Astrocyte (in vitro differentiated cells and primary cell): ENCODE results near the gene CD226. TPM values are rescaled to one million over a fixed set of nuclear protein-coding genes. Genes with fewer than 3 reads are reported as not detected.
A peak's percentile ranks its signal among the peaks of the same experiment; 100 is the strongest.

Experiments
- DNase-seq: peaks from one replicate; pipeline ENCODE4 v3.0.0-alpha.2; 2010; ENCODE audit warnings: low read depth
- FAIRE-seq: peaks from 2 replicates; lab custom pipeline; 2011; peaks lifted over from hg19 to GRCh38; lab: Jason Lieb, UNC
- H2AFZ ChIP-seq: 2 replicates; pipeline ENCODE4 v1.6.0; 2012; ENCODE audit warnings: low read depth, low read length, inconsistent platforms
- H3K27ac ChIP-seq: 2 replicates; pipeline ENCODE4 v1.5.1; 2011; ENCODE audit warnings: low read depth, low read length, inconsistent platforms
- H3K27me3 ChIP-seq: 2 replicates; pipeline ENCODE4 v1.6.0; 2011; ENCODE audit warnings: low read length, inconsistent platforms; ENCODE audit not compliant: insufficient read depth
- H3K36me3 ChIP-seq: 2 replicates; pipeline ENCODE4 v1.5.1; 2011; ENCODE audit warnings: low read length, inconsistent platforms; ENCODE audit not compliant: insufficient read depth
- H3K4me1 ChIP-seq: 2 replicates; pipeline ENCODE4 v1.5.1; 2011; ENCODE audit warnings: low read length, inconsistent platforms; ENCODE audit not compliant: insufficient read depth
- H3K4me2 ChIP-seq: 2 replicates; pipeline ENCODE4 v1.6.0; 2012; ENCODE audit warnings: low read length, inconsistent platforms
- H3K4me3 ChIP-seq: 2 replicates; pipeline ENCODE4 v1.5.1; 2011; ENCODE audit warnings: low read depth, mild to moderate bottlenecking, low read length, inconsistent platforms; ENCODE audit not compliant: insufficient read depth
- H3K79me2 ChIP-seq: 2 replicates; pipeline ENCODE4 v1.6.0; 2012; ENCODE audit warnings: mild to moderate bottlenecking, low read length, inconsistent platforms; ENCODE audit not compliant: insufficient read depth
- H3K9ac ChIP-seq: 2 replicates; pipeline ENCODE4 v1.6.0; 2012; ENCODE audit warnings: mild to moderate bottlenecking, low read length, inconsistent platforms
- H3K9me3 ChIP-seq: 2 replicates; pipeline ENCODE4 v1.5.1; 2012; ENCODE audit warnings: low read depth, mild to moderate bottlenecking, low read length, inconsistent platforms; ENCODE audit not compliant: insufficient read depth
- H4K20me1 ChIP-seq: 2 replicates; pipeline ENCODE4 v1.6.0; 2012; ENCODE audit warnings: low read length, inconsistent platforms; ENCODE audit not compliant: insufficient read depth
- H3K27ac Mint-ChIP-seq: one replicate; pipeline ENCODE4 v1.8.0; 2021; ENCODE audit warnings: mild to moderate bottlenecking, mixed read lengths; ENCODE audit not compliant: unreplicated experiment
- H3K27me3 Mint-ChIP-seq: one replicate; pipeline ENCODE4 v1.8.0; 2021; ENCODE audit warnings: low read depth, mixed read lengths; ENCODE audit not compliant: unreplicated experiment
- H3K36me3 Mint-ChIP-seq: one replicate; pipeline ENCODE4 v1.8.0; 2021; ENCODE audit warnings: low read depth, mixed read lengths; ENCODE audit not compliant: unreplicated experiment
- H3K4me1 Mint-ChIP-seq: one replicate; pipeline ENCODE4 v1.8.0; 2021; ENCODE audit warnings: low read depth, mixed read lengths; ENCODE audit not compliant: unreplicated experiment
- H3K4me3 Mint-ChIP-seq: one replicate; pipeline ENCODE4 v1.8.0; 2021; ENCODE audit warnings: mild to moderate bottlenecking, moderate library complexity, mixed read lengths; ENCODE audit not compliant: unreplicated experiment
- H3K9me3 Mint-ChIP-seq: one replicate; pipeline ENCODE4 v1.8.0; 2021; ENCODE audit warnings: mild to moderate bottlenecking, mixed read lengths; ENCODE audit not compliant: unreplicated experiment
- CTCF ChIP-seq: IDR thresholded peaks from 2 replicates; pipeline ENCODE4 v1.5.1; 2011; ENCODE audit warnings: low read depth, mild to moderate bottlenecking, inconsistent platforms, low read length, moderate library complexity; ENCODE audit not compliant: insufficient read depth
- EZH2 ChIP-seq: IDR thresholded peaks from 2 replicates; pipeline ENCODE4 v1.6.1; 2012; ENCODE audit warnings: mild to moderate bottlenecking, low read length, inconsistent platforms; ENCODE audit not compliant: insufficient read depth
- total RNA-seq: library from RNA; stranded (reverse); gene quantifications from 2 replicates; pipeline ENCODE4 v1.2.1, GENCODE V29; 2021

CD226 gene
- total RNA-seq, 1 donor from 2014 or later: 0.07 TPM

GRCh38 chr18:69996417-69996816, 48.7 kb upstream of the CD226 start:
- Mint-ChIP-seq H3K4me1 (peaks cover 3% of the 10 kb centered on the region), H3K9me3 (no peaks in the 10 kb centered on the region), H3K4me3 (no peak overlapping the region), H3K27me3 (no peaks in the 10 kb centered on the region), H3K27ac (no peak overlapping the region), H3K36me3 (no peaks in the 10 kb centered on the region)
- H3K9ac ChIP-seq: no peak overlapping the region
- TF ChIP-seq EZH2 (no peak), CTCF (no peak)
- no peak overlapping the region for H3K27ac ChIP-seq
- H3K27me3 ChIP-seq: no peaks in the 10 kb centered on the region
- H3K79me2 ChIP-seq: no peaks in the 10 kb centered on the region
- H3K4me2 ChIP-seq: no peak overlapping the region
- no peak for DNase-seq
- no peaks in the 10 kb centered on the region for H3K9me3 ChIP-seq
- no peak overlapping the region for H3K4me3 ChIP-seq
- no peaks in the 10 kb centered on the region for H4K20me1 ChIP-seq
- no peaks in the 10 kb centered on the region for H3K4me1 ChIP-seq
- H3K36me3 ChIP-seq: no peaks in the 10 kb centered on the region
- no peak overlapping the region for H2AFZ ChIP-seq
- FAIRE-seq: no peak

GRCh38 chr18:69995774-69996173, 48.1 kb upstream of the CD226 start:
- H3K4me1 ChIP-seq: no peaks in the 10 kb centered on the region
- no peaks in the 10 kb centered on the region for H3K36me3 Mint-ChIP-seq
- TF ChIP-seq EZH2 (no peak), CTCF (no peak)
- H3K27ac ChIP-seq: no peak overlapping the region
- peaks cover 3% of the 10 kb centered on the region for H3K4me1 Mint-ChIP-seq
- no peak overlapping the region for H3K9ac ChIP-seq
- no peak overlapping the region for H3K4me3 Mint-ChIP-seq
- FAIRE-seq: no peak
- H3K4me3 ChIP-seq: no peak overlapping the region
- no peak overlapping the region for H3K4me2 ChIP-seq
- no peak for DNase-seq
- H3K27me3 ChIP-seq: no peaks in the 10 kb centered on the region
- no peak overlapping the region for H3K27ac Mint-ChIP-seq
- H3K9me3 ChIP-seq: no peaks in the 10 kb centered on the region
- H2AFZ ChIP-seq: no peak overlapping the region
- no peaks in the 10 kb centered on the region for H4K20me1 ChIP-seq
- H3K27me3 Mint-ChIP-seq: no peaks in the 10 kb centered on the region
- H3K79me2 ChIP-seq: no peaks in the 10 kb centered on the region
- no peaks in the 10 kb centered on the region for H3K36me3 ChIP-seq
- no peaks in the 10 kb centered on the region for H3K9me3 Mint-ChIP-seq

GRCh38 chr18:69992776-69993175, 45.1 kb upstream of the CD226 start:
- peak; percentile 24 for DNase-seq
- H3K36me3 ChIP-seq: no peaks in the 10 kb centered on the region
- no peak overlapping the region for H2AFZ ChIP-seq
- no peak overlapping the region for H3K9ac ChIP-seq
- H3K27me3 Mint-ChIP-seq: no peaks in the 10 kb centered on the region
- H4K20me1 ChIP-seq: no peaks in the 10 kb centered on the region
- peaks cover 4% of the 10 kb centered on the region for H3K9me3 Mint-ChIP-seq
- H3K4me3 ChIP-seq: no peak overlapping the region
- H3K27ac Mint-ChIP-seq: no peak overlapping the region
- H3K4me3 Mint-ChIP-seq: no peak overlapping the region
- no peak for FAIRE-seq
- no peaks in the 10 kb centered on the region for H3K4me1 ChIP-seq
- no peak for TF ChIP-seq EZH2
- no peaks in the 10 kb centered on the region for H3K36me3 Mint-ChIP-seq
- H3K9me3 ChIP-seq: no peaks in the 10 kb centered on the region
- H3K27ac ChIP-seq: no peak overlapping the region
- H3K4me1 Mint-ChIP-seq: peaks cover 3% of the 10 kb centered on the region
- no peak overlapping the region for H3K4me2 ChIP-seq
- H3K79me2 ChIP-seq: no peaks in the 10 kb centered on the region
- no peaks in the 10 kb centered on the region for H3K27me3 ChIP-seq
